H9 (cell line): ENCODE results near the gene PLA2G2E. TPM values are rescaled to one million over a fixed set of nuclear protein-coding genes. Genes with fewer than 3 reads are reported as not detected.

Experiments used
- DNase-seq: peaks from one replicate; pipeline ENCODE4 v3.0.0-alpha.2; 2017
- H2AFZ ChIP-seq: one replicate; pipeline ENCODE4 v1.6.1; 2013; ENCODE audit warnings: mild to moderate bottlenecking, low read length, control low read depth, moderate library complexity
- H2AK5ac ChIP-seq: 2 replicates; pipeline ENCODE4 v1.6.1; 2013; ENCODE audit warnings: low read length, control low read depth, mixed read lengths; ENCODE audit not compliant: insufficient read length
- H2BK120ac ChIP-seq: one replicate; pipeline ENCODE4 v1.6.1; 2013; ENCODE audit warnings: low read depth, mild to moderate bottlenecking, low read length, control low read depth, inconsistent platforms; ENCODE audit not compliant: poor library complexity, severe bottlenecking
- H2BK12ac ChIP-seq: 2 replicates; pipeline ENCODE4 v1.6.1; 2013; ENCODE audit warnings: low read length, control low read depth, mixed read lengths, low read depth; ENCODE audit not compliant: insufficient read length
- H2BK15ac ChIP-seq: 2 replicates; pipeline ENCODE4 v1.6.1; 2013; ENCODE audit warnings: low read depth, low read length, control low read depth
- H2BK20ac ChIP-seq: one replicate; pipeline ENCODE4 v1.6.1; 2013; ENCODE audit warnings: low read depth, mild to moderate bottlenecking, low read length, control low read depth, inconsistent platforms; ENCODE audit not compliant: poor library complexity, severe bottlenecking
- H2BK5ac ChIP-seq: 2 replicates; pipeline ENCODE4 v1.6.1; 2013; ENCODE audit warnings: low read length, control low read depth, mixed read lengths; ENCODE audit not compliant: insufficient read length
- H3K14ac ChIP-seq: 2 replicates; pipeline ENCODE4 v1.6.1; 2013; ENCODE audit warnings: low read length, control low read depth; ENCODE audit not compliant: insufficient read depth
- H3K18ac ChIP-seq: 2 replicates; pipeline ENCODE4 v1.6.1; 2013; ENCODE audit warnings: low read depth, mild to moderate bottlenecking, mixed read lengths, low read length, control low read depth; ENCODE audit not compliant: insufficient read length
- H3K23ac ChIP-seq: 2 replicates; pipeline ENCODE4 v1.6.1; 2013; ENCODE audit warnings: low read length, control low read depth, mixed read lengths, low read depth; ENCODE audit not compliant: insufficient read length
- H3K23me2 ChIP-seq: 2 replicates; pipeline ENCODE4 v1.6.1; 2013; ENCODE audit warnings: low read depth, mild to moderate bottlenecking, mixed read lengths, low read length, control low read depth; ENCODE audit not compliant: insufficient read length, poor library complexity, severe bottlenecking
- H3K27ac ChIP-seq: 2 replicates; pipeline ENCODE4 v1.5.1; 2013; ENCODE audit warnings: low read length, control low read depth, mixed read lengths, low read depth; ENCODE audit not compliant: insufficient read length
- H3K27me3 ChIP-seq: 2 replicates; pipeline ENCODE4 v1.6.1; 2013; ENCODE audit warnings: low read length, control low read depth, inconsistent platforms; ENCODE audit not compliant: insufficient read depth
- H3K4ac ChIP-seq: 2 replicates; pipeline ENCODE4 v1.6.1; 2013; ENCODE audit warnings: low read depth, mild to moderate bottlenecking, control low read depth, inconsistent platforms, low read length, moderate library complexity
- H3K4me1 ChIP-seq: 2 replicates; pipeline ENCODE4 v1.6.1; 2013; ENCODE audit warnings: low read length, control low read depth, inconsistent platforms; ENCODE audit not compliant: insufficient read depth
- H3K4me2 ChIP-seq: 2 replicates; pipeline ENCODE4 v1.6.1; 2013; ENCODE audit warnings: low read length, control low read depth, mixed read lengths; ENCODE audit not compliant: insufficient read length, insufficient read depth
- H3K56ac ChIP-seq: 2 replicates; pipeline ENCODE4 v1.6.1; 2013; ENCODE audit warnings: low read depth, mild to moderate bottlenecking, mixed read lengths, low read length, control low read depth; ENCODE audit not compliant: insufficient read length
- H3K79me1 ChIP-seq: 2 replicates; pipeline ENCODE4 v1.6.1; 2013; ENCODE audit warnings: low read depth, mild to moderate bottlenecking, moderate library complexity, low read length, control low read depth, inconsistent platforms; ENCODE audit not compliant: insufficient read depth, poor library complexity, severe bottlenecking
- H3K79me2 ChIP-seq: 2 replicates; pipeline ENCODE4 v1.6.1; 2013; ENCODE audit warnings: low read length, control low read depth, inconsistent platforms; ENCODE audit not compliant: insufficient read depth
- H3K9ac ChIP-seq: 2 replicates; pipeline ENCODE4 v1.6.1; 2013; ENCODE audit warnings: low read length, control low read depth, mixed read lengths; ENCODE audit not compliant: insufficient read length; ENCODE audit errors: extremely low read depth
- H3K9me3 ChIP-seq: one replicate; pipeline ENCODE4 v1.6.1; 2013; ENCODE audit warnings: low read depth, low read length, inconsistent platforms; ENCODE audit not compliant: control insufficient read depth
- H3T11ph ChIP-seq: one replicate; pipeline ENCODE4 v1.6.1; 2013; ENCODE audit warnings: mild to moderate bottlenecking, low read length, control low read depth, inconsistent platforms
- H4K20me1 ChIP-seq: one replicate; pipeline ENCODE4 v1.6.1; 2013; ENCODE audit not compliant: control insufficient read depth, insufficient read length, insufficient read depth
- H4K5ac ChIP-seq: 2 replicates; pipeline ENCODE4 v1.6.1; 2013; ENCODE audit warnings: low read depth, mild to moderate bottlenecking, mixed read lengths, low read length, control low read depth; ENCODE audit not compliant: insufficient read length
- H4K8ac ChIP-seq: replicated peaks from 2 replicates; pipeline ENCODE4 v1.6.1; 2013; ENCODE audit warnings: low read length, control low read depth, mixed read lengths, low read depth; ENCODE audit not compliant: insufficient read length
- H4K91ac ChIP-seq: 2 replicates; pipeline ENCODE4 v1.6.1; 2013; ENCODE audit warnings: low read depth, mild to moderate bottlenecking, moderate library complexity, mixed read lengths, low read length, control low read depth; ENCODE audit not compliant: insufficient read length
- H3K27ac Mint-ChIP-seq, 3 experiments: 2 replicates in 2 of 3; 3 replicates in 1 of 3; pipeline ENCODE4 v1.8.0; 2020 to 2021; ENCODE audit warnings: mixed read lengths in 3 of 3, mild to moderate bottlenecking in 1 of 3, moderate library complexity in 1 of 3
- H3K27me3 Mint-ChIP-seq: 2 replicates; pipeline ENCODE4 v1.8.0; 2021; ENCODE audit warnings: low read depth, mild to moderate bottlenecking, moderate library complexity, mixed read lengths
- H3K36me3 Mint-ChIP-seq, 3 experiments: 2 replicates in 2 of 3; 3 replicates in 1 of 3; pipeline ENCODE4 v1.8.0; 2020 to 2021; ENCODE audit warnings: low read depth in 3 of 3, mixed read lengths in 3 of 3; ENCODE audit not compliant: insufficient read depth in 1 of 3
- H3K4me1 Mint-ChIP-seq, 2 experiments: 2 replicates each; pipeline ENCODE4 v1.8.0; 2020; ENCODE audit warnings: mixed read lengths in 2 of 2
- H3K4me3 Mint-ChIP-seq, 2 experiments: 2 replicates in 1 of 2; 3 replicates in 1 of 2; pipeline ENCODE4 v1.8.0; 2020 to 2021; ENCODE audit warnings: mild to moderate bottlenecking in 2 of 2, mixed read lengths in 2 of 2, moderate library complexity in 1 of 2
- H3K9me3 Mint-ChIP-seq, 2 experiments: 2 replicates in 1 of 2; 3 replicates in 1 of 2; pipeline ENCODE4 v1.8.0; 2020; ENCODE audit warnings: mild to moderate bottlenecking in 2 of 2, mixed read lengths in 2 of 2, moderate library complexity in 1 of 2
- CTCF ChIP-seq: fragments of 200-600 bp; sonication (generic); conservative IDR thresholded peaks from 3 replicates; pipeline ENCODE4 v1.8.0; 2021; ENCODE audit warnings: antibody characterized with exemption, mild to moderate bottlenecking
- WGBS: extraction: QIAGEN DNeasy Blood & Tissue Kit; methylation state at CpG from one replicate; pipeline ENCODE4 v1.1.7; 2013; ENCODE audit warnings: missing lambda C conversion rate, low lambda C conversion rate, mixed read lengths; ENCODE audit not compliant: insufficient read length; ENCODE audit errors: extremely low coverage; 5-methylcytosine and 5-hydroxymethylcytosine counted together
- total RNA-seq: library from RNA; stranded (reverse); gene quantifications from 2 replicates; pipeline ENCODE4 v1.2.1, GENCODE V29; 2021

The PLA2G2E gene
- total RNA-seq, 1 experiment from 2014 or later: not detected

DNA sequence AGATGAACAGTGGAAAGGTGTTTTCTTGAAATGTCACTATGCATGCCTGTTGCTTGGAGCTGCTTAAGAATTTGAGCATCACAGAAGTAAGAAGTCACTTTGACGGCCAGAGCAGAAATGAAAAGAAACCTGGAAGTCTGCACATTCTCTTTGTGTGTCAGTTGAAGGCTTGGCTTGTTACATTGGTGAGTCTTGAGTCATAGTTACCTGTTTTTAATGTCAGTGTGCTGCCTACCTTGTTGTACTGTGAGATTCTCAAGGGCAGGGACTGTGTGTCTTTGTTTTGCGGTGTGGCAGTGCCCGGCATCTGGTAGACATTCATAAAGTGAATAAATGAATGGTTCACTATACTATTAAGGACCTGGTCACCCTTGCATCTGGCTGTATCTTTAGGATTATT, 31.3 kb downstream of the PLA2G2E start:
- Histone ChIP-seq H2BK12ac (no peak overlapping the region), H3K27ac (no peak overlapping the region), H2BK120ac (no peak overlapping the region), H3K56ac (no peak overlapping the region), H4K5ac (no peak overlapping the region), H3K9ac (no peak overlapping the region), H2AK5ac (no peak overlapping the region), H3K18ac (no peak overlapping the region), H3K4ac (no peak overlapping the region), H3K27me3 (no peaks in the 10 kb centered on the region), H2BK20ac (no peak overlapping the region), H2AFZ (no peak overlapping the region), H3K79me1 (peaks cover 9% of the 10 kb centered on the region), H3K9me3 (no peaks in the 10 kb centered on the region), H3K4me1 (peaks cover 2% of the 10 kb centered on the region; the same call in 1 of the 2 replicates), H4K91ac (no peak overlapping the region), H3K4me2 (no peak overlapping the region), H2BK5ac (no peak overlapping the region), H3K79me2 (peaks cover 9% of the 10 kb centered on the region; the same call in 1 of the 2 replicates), H4K20me1 (no peaks in the 10 kb centered on the region), H3K23me2 (no peaks in the 10 kb centered on the region), H3K14ac (no peak overlapping the region), H3K23ac (no peak overlapping the region), H2BK15ac (no peak overlapping the region), H4K8ac (no peak overlapping the region), H3T11ph (no peak overlapping the region)
- Mint-ChIP-seq H3K27me3 (no peaks in the 10 kb centered on the region), H3K4me3 (no peak overlapping the region), H3K27ac (no peak overlapping the region), H3K36me3 (peaks cover 12 to 55% (median 48%) of the 10 kb centered on the region in 3 experiments; a peak in 6 of 7 replicates), H3K4me1 (peaks cover 0 to 3% of the 10 kb centered on the region in 2 experiments; a peak in 1 of 4 replicates), H3K9me3 (no peaks in the 10 kb centered on the region)
- no CpG with 5 or more reads among the region's 3 CpGs for WGBS
- no peak for DNase-seq
- TF ChIP-seq CTCF: no peak
